Measurements from ENCODE around the gene EGFLAM.

- TF ChIP-seq, protein P1, sequence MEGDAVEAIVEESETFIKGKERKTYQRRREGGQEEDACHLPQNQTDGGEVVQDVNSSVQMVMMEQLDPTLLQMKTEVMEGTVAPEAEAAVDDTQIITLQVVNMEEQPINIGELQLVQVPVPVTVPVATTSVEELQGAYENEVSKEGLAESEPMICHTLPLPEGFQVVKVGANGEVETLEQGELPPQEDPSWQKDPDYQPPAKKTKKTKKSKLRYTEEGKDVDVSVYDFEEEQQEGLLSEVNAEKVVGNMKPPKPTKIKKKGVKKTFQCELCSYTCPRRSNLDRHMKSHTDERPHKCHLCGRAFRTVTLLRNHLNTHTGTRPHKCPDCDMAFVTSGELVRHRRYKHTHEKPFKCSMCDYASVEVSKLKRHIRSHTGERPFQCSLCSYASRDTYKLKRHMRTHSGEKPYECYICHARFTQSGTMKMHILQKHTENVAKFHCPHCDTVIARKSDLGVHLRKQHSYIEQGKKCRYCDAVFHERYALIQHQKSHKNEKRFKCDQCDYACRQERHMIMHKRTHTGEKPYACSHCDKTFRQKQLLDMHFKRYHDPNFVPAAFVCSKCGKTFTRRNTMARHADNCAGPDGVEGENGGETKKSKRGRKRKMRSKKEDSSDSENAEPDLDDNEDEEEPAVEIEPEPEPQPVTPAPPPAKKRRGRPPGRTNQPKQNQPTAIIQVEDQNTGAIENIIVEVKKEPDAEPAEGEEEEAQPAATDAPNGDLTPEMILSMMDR (IDR thresholded peaks at IDR 0.05): no peak
- TF ChIP-seq POLR2A (IDR thresholded peaks at IDR 0.05) (no peak), EP300 (IDR thresholded peaks at IDR 0.05; ENCODE audit: low read depth) (no peak), POLR2AphosphoS5 (IDR thresholded peaks at IDR 0.05) (no peak)
These were observed 183.9 kb downstream of the EGFLAM start for GRCh38 chr5:38442247-38442573.
